ENCODE results near the gene PCMTD2. TPM values are rescaled to one million over a fixed set of nuclear protein-coding genes. Genes with fewer than 3 reads are reported as not detected.

PCMTD2 gene
- 42.2 and 47.9 TPM in 2 replicates for total RNA-seq

DNA sequence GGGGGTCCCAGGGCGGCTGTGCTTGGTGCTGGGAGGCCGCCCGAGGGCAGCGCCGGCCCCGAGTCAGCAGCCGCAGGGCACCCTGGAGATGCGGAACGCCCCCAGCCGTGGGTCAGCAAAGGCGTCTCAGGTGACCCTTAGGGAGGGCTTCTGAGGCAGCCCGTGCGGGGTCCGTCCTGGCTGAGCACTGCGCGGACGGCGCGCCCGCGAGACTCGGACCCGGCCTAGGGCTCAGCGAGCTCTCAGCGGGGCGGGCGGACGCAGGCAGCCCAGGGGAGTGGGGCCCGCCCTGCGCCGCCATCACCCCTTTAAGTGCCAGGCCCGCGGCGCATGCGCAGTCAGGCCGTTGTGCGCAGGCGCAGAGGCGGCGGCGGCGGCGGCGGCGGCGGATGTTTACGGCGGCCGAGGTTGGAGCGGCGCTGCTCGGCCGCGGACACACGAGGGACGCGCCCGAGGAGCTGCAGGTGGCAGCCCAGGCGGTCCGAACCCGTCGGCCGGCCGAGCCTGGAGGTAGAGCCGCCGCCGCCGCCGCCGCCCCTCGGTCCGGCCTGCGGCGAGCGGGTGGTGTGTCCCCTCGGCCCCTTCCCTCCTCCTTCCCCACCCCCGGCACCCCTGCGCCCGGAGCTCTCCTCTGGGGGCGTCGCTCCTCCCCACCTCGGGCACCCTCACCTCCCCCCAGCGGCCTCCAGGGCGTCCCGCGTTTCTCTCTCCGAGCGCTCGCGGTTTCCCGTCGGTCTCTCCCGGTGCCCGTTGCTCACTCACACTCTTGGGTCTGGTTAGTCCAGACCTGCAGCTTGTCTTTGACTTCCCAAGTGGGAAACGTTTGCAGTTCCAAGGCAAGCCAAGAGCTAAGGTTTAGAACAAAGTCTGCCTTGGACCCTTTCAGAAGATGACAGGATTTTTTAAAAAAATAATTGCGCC, at the start of gene PCMTD2:
TSS of gene PCMTD2 (plus strand) at position 388 of the 921 bp plus-strand sequence. CDS start 4,218 bp downstream, outside the sequence.
- intact Hi-C loops (cut with micrococcal nuclease): no loop called here

GRCh38 chr20:64206614-64207013, 48.9 kb upstream of the PCMTD2 start:
- intact Hi-C loops (cut with micrococcal nuclease): no loop called here

- intact Hi-C loops (cut with micrococcal nuclease): no loop called here
Observed at GRCh38 chr20:64207641-64208590, 47.6 kb upstream of the PCMTD2 start.

DNA sequence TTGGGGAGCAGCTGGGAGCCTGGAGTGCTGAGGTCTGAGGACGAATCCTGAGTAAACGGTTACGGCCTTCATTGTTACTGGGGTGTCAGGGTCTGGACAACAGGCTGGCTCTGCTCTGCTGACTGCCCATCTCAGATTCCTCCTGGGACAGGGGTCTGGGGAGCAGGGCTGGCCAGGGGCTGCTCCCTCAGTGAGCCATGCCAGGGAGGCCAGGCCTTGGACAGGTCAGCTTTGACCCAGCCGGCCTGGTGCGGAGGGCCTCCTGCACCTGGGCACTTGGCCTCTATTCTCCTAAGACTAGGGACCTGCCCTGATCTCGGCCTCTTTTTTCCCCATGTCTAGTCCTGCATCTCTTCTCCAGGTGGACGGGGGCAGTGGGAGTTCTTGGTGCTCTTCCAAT, 46.4 kb upstream of the PCMTD2 start:
- intact Hi-C loops (cut with micrococcal nuclease): no loop called here

DNA sequence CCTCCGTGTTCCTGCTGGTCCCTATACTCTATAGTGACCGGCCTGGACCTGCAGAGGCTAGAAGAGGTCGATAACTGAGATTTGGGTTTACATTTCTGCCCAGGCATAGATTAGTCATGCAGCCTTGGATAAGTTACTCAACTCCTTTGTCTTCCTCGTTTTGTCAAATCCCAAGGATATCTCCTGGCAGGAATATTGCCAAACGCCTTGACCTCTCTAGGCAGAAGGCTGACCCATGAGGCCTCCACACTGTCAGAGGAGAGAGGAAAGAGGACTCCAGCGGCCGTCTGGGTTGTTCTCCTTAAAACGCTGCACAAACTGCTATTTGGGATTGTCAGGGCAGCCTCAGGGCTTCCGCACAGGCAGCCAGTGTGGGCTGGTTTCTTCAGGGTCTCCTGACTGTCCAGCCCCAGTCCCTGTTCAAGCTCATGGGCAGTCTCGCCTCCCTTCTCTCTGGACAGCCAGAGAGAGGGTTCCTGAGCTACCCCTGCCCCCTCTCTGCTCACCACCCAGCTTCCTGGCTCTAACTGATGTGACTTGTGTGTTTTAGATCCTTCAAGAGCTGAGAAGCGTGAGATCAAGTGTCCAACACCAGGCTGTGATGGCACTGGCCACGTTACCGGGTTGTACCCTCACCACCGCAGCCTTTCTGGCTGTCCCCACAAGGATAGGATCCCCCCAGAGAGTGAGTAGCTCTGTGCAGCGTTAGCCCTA, 44.7 kb upstream of the PCMTD2 start:
- intact Hi-C loops (cut with micrococcal nuclease): no loop called here

- intact Hi-C loops (cut with micrococcal nuclease): no loop called here
Observed at GRCh38 chr20:64211874-64212658, 43.5 kb upstream of the PCMTD2 start.

GRCh38 chr20:64212755-64213154, 42.8 kb upstream of the PCMTD2 start:
- intact Hi-C loops (cut with micrococcal nuclease): no loop called here

- intact Hi-C loops (cut with micrococcal nuclease): no loop called here
Observed at GRCh38 chr20:64214113-64214512, 41.4 kb upstream of the PCMTD2 start.

DNA sequence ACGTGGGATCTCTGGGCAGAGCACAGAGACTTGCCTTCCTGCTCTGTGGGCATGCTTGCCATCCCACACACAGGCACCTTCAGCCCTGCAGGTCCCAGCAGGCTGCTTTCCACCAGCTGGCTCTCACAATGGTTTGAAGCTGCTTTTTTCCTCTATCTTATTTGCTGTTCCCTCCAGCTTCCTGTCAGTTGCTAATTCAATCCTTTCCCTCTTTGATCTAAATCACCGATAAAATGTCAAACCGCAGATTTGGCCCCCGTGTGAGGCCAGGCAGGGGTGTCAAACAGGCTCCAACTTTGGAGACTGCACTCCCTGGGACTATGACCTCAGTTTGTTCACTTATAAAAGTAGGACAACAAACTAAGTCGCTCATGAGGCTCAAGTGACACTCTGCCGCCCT, 40.6 kb upstream of the PCMTD2 start:
- intact Hi-C loops (cut with micrococcal nuclease): no loop called here

GRCh38 chr20:64216036-64216435, 39.5 kb upstream of the PCMTD2 start:
- intact Hi-C loops (cut with micrococcal nuclease): no loop called here

DNA sequence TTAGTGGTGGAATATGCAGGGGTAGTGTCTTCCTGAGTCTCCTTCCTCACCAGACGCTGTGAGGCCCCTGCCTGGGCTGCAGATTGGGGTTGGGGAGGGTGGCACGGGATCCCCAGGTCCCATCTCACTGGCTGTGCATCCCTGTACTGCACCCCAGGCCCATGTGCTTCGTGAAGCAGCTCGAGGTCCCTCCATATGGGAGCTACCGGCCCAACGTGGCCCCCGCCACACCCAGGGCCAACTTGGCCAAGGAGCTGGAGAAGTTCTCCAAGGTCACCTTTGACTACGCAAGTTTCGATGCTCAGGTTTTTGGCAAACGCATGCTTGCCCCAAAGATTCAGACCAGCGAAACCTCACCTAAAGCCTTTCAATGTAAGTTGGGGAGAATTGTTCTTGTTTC, 38.6 kb upstream of the PCMTD2 start:
- intact Hi-C loops (cut with micrococcal nuclease): no loop called here

DNA sequence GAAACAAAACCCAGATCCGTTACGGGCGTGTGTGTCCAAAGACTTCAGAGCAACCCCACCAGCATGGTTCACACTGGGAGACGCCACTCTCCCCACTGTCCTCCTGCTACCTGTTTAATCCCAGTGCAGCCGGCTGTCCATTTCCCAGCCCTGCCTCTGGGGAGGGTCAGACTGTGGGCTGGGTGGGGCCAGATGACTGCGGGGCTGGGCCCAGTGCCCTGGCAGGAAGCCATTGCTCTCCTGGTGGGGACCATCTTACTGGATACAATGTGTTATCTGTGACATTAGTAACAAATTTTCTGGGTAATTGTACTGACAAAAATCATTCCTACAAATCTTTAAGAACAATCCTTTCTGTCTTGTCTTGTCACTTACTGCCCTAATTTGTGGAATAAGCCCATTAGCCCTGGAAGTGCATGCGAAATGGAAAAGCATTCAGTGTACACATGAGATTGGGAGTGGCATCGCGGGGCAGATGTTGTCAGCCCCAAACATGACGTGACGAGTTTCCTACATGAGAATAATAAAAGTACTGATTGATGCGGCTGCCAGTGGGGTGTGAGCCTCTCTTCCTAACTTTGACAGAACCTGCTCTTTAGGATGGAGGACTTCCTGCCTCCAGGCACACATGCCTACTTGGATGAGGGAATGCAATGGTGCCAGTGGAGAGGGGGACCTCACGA, 37.9 kb upstream of the PCMTD2 start:
- intact Hi-C loops (cut with micrococcal nuclease): no loop called here

DNA sequence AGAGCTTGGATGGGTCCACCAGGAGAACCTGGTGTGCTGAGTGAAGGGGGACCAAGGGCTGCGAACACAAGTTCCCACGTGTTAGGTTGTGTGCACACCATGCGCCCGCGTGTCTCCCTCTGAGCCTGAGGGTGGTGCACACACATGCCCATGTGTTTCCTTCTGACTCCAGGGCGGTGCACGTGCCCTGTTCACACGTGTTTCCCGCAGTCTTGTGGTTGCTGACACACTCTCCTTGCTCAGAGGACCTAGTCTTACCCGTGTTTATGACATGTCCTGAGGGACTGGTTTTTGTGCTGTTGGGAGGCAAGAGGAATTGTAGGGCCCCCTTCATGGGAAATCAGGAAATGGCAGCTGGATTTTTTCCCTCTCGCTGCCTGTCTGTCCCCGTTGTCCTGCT, 36.3 kb upstream of the PCMTD2 start:
- intact Hi-C loops (cut with micrococcal nuclease): no loop called here

DNA sequence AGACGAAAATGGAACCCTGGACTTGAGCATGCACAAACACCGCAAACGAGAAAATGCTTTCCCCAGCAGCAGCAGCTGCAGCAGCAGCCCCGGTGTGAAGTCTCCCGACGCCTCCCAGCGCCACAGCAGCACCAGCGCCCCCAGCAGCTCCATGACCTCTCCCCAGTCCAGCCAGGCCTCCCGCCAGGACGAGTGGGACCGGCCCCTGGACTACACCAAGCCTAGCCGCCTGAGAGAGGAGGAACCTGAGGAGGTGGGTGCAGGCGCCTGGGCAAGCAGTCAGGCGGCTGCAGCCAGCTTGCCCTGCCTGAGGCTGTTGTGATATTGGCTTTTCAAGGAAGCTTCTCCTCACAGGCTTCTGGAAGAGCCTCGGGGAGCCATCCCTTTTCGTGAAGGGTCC, 35.8 kb upstream of the PCMTD2 start:
- intact Hi-C loops (cut with micrococcal nuclease): no loop called here

- intact Hi-C loops (cut with micrococcal nuclease): no loop called here
Observed at GRCh38 chr20:64220420-64220819, 35.1 kb upstream of the PCMTD2 start.

DNA sequence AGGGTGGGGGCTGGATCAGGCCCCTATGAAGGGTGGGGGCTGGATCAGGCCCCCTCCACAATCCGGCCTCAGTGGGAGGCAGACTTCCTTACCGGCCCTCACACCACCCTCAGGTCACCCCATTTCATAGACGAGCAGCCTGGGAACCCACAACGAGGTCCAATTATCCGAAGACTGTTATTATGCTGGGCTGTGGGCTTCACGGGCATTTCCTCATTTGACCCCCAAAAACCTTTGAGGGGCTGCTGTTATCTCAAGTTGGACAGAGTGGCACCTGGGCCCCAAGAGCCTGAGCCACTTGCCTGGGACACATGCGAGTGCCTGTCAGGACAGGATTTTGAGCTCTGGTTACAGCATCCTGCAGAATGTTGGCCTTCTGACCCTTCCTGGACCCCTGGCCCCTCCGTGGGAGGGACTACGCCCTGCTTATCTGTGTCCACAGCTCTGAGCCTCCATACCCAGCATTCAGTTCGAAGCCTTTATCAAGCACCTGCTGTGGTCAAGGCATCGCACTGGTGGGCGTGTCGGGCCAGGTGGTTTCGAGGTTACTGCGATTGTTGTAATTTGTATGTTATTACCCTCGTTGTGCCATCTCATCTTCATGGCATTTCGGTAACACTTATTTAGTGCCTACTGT, 34.5 kb upstream of the PCMTD2 start:
- intact Hi-C loops (cut with micrococcal nuclease): no loop called here

GRCh38 chr20:64222291-64222735, 33.2 kb upstream of the PCMTD2 start:
- intact Hi-C loops (cut with micrococcal nuclease): no loop called here

DNA sequence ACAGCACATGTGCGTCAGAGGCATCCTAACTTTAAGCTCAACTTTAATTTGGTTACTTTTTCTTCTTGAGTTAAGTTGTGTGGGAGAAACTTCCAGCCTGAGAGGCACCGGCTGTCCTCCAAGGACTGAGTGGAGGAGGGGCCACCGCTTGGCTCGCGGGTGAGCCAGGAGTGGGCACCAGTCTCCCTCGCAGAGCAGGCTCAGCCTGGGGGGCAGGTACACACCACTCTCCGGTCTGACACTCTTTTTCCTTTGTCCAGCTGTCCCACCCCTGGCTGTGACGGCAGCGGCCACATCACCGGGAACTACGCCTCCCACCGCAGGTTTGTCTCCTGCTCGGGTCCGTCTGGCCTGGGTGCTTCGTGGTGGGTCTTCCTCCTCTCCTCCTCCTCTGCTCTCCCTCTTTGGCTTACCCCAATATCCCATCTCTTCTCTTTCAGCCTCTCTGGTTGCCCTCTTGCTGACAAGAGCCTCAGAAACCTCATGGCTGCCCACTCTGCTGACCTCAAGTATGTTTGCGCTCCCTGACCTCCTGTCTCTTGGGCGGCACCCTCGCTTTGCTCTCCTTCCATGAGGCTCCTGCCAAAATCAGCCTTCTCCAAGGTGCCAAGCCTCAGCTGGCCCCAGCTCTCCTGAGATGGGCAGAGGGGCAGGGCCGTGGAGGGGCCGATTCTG, 32.6 kb upstream of the PCMTD2 start:
- intact Hi-C loops (cut with micrococcal nuclease): no loop called here

DNA sequence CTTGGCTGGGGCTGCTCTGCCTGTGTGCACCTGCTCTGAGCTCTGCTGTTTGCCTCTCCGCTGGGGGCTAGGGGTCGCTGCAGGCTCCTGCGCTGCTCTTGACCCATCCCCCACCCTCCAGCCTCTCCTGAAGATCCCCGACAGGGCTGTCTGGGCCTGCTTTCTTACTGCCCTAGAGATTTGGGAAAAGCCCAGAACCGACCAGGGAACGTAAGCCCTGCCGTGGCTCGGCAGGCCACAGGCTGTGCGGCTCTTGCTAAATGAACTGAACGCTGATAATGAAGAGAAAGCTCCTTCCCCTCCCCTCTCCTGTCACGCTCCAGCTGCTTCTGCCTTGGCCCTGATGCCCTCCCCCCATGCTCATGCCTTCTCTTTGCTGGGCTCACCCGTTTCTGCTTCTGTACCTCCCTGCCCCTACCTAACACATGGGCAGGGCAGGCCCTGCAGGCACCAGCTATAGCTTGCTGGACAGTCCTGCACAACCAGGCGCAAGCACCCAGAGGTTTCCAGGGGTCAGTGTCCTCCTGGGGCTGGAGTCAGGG, 32.0 kb upstream of the PCMTD2 start:
- intact Hi-C loops (cut with micrococcal nuclease): no loop called here
